GM18909 (cell line): ENCODE data around the gene NOL9.
"Not testable (repeated sequence)": the region's sequence is repeated elsewhere in the genome, so short reads cannot be mapped to it uniquely, and the experiment has no call there.

Experiments used
- ATAC-seq: cut with Tn5 transposase; IDR thresholded peaks from one replicate; pipeline ENCODE4 v1.9.1; 2021; ENCODE audit warnings: mild to moderate bottlenecking; ENCODE audit not compliant: unreplicated experiment, poor library complexity

NOL9 gene

DNA sequence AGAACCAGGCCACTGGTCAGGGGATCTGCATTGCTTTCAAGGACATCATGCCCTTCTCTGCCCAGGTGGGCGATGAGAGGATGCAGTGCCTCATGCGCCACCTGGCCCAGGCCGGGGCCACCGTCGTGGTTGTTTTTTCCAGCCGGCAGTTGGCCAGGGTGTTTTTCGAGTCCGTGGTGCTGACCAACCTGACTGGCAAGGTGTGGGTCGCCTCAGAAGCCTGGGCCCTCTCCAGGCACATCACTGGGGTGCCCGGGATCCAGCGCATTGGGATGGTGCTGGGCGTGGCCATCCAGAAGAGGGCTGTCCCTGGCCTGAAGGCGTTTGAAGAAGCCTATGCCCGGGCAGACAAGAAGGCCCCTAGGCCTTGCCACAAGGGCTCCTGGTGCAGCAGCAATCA lies 20.5 kb upstream of the NOL9 start:
- ATAC-seq = no peak

DNA sequence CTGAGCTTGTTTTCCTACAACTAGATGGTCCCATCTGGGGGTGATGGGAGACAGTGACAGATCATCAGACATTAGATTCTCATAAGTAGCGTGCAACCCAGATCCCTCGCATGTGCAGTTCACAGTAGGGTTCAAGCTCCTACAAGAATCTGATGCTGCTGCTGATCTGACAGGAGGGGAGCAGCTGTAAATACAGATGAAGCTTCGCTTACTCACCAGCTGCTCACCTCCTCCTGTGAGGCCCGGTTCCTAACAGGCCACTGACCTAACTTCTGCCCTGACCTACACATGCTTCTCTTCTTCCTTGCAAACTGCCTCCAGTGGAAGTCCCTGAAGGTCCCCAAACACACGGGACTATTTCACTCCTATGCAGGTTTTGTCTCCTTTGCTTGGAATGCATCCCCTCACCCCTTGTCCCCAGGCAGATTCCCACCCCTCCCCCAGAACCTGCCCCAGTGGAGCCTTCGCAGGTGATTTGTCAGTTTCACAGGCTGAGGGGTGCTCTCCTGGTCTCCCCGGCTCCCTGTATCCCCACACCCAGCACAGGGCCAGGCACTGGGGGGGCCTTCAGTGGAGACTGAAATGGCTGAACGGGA lies 19.8 kb upstream of the NOL9 start:
- ATAC-seq = no peak

DNA sequence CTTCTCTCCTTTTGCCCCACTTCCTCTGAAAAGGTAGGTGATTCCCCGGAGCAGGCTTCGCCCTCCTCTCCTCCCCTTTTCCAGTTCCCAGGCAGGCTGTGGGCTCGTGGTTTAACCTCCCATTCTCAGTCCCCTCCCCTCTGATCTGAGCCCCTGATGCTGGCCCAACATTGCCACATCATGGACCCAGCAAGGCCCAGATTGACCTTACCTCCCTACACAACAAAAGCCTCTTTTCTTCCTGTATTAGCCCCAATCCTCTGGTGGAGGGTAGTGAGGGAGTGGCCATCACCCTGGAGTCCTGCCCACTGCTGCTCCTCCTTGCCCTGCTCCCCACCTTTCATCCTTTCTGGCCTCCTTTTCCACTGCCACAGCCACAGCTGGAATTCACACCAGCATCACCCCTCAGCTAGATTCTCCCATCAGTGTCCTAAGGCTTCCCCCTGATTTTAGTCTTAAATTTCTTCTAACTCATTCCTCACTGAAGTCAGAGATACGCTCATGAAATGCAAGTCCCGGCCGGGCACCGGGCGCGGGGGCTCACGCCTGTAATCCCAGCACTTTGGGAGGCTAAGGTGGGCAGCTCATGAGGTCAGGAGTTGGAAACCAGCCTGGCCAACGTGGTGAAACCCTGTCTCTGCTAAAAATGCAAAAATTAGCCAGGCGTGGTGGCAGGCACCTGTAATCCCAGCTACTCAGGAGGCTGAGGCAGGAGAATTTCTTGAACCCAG lies 18.5 kb upstream of the NOL9 start:
- ATAC-seq = no peak

- ATAC-seq = no peak
These were observed 16.7 kb upstream of the NOL9 start for GRCh38 chr1:6570987-6571386.

DNA sequence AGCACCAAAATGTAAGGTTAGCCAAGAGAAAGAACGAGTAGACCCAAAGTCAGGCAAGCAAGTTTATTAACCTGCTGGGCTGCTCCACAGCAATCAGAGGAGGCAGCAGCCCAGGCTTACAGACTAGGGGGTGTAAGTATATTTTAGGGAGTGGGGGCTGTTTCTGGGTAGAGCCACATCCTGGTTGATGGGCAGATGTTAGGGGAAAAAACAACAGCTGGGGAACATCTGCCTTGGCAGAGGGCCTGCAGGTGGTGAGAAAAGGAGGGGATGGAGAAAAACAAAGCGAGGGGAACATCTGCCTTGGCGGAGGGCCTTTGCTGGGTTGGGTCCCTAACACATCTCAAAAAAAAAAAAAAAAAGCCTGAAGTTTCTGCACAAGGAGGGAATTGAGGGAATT lies 15.8 kb upstream of the NOL9 start:
- no peak for ATAC-seq

DNA sequence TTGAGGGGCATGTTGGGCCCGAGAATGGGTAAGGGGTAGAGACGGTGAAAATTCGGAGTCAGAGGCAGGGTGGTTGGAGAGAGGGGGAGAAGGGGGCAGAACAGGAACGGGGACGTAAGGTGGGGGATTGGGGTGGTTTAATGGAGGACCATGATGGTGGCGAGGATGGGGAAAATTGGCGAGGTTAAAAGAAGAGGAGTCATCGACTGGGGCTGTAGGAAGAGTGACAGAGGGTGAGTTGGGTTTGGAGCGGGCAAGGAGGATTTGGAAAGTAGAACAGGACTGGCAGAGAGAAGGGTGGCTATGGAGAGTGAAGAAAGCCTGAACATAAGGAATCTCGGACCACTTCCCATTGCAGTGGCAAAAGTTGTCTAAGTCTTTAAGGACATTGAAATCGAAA lies 14.7 kb upstream of the NOL9 start:
- no peak for ATAC-seq

DNA sequence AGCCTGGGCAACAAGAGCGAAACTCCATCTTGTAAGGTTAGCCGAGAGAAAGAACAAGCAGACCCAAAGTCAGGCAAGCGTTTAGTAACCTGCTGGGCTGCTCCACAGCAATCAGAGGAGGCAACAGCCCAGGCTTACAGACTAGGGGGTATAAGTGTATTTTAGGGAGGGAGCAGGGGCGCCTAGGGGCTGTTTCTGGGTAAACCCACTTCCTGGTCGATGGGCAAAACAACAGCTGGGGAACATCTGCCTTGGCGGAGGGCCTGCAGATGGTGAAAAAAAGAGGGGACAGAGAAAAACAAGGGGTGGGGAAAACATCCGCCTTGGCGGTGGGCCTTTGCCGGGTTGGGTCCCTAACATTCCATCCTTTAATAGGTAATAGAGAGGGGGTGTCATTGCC lies 6.0 kb upstream of the NOL9 start:
- no peak for ATAC-seq

DNA sequence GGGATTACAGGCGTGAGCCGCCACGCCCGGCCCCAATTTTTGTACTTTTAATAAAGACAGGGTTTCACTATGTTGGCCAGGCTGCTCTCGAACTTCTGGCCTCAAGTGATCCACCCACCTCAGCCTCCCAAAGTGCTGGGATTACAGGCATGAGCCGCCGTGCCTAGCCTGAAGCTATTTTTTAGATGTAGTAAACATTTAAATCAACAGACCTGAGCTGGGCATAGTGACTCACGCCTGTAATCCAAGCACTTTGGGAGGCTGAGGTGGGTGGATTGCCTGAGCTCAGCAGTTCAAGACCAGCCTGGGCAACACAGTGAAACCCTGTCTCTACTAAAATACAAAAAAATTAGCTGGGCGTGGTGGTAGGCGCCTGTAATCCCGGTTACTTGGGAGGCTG lies 4.8 kb upstream of the NOL9 start:
- ATAC-seq = not testable (repeated sequence)

- no peak for ATAC-seq
These were observed 3.3 kb upstream of the NOL9 start for GRCh38 chr1:6557597-6557996.

GRCh38 chr1:6554907-6555778 lies 830 bp upstream of the NOL9 start, which contains the start of gene TAS1R1:
Gene TAS1R1 (plus strand): TSS chr1:6555307. CDS start chr1:6555374, 67 bp downstream.
- no peak for ATAC-seq

DNA sequence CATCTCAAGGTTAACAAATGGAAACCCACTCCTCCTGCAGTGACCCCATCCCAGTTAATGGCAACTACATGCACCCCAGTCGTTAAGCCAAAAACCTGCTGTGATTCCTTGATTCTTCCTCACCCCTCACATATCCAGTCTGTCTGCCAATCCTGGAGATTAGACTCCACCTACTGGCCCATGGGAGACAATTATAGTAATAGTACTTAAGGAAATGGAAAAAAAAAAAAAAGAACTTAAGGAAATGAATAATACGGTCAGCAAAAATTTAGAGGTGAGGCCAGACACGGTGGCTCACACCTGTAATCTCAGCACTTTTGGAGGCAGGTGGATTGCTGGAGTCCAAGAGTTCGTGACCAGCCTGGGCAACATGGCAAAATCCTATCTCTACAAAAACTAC lies 7.0 kb downstream of the NOL9 start:
- no peak for ATAC-seq

DNA sequence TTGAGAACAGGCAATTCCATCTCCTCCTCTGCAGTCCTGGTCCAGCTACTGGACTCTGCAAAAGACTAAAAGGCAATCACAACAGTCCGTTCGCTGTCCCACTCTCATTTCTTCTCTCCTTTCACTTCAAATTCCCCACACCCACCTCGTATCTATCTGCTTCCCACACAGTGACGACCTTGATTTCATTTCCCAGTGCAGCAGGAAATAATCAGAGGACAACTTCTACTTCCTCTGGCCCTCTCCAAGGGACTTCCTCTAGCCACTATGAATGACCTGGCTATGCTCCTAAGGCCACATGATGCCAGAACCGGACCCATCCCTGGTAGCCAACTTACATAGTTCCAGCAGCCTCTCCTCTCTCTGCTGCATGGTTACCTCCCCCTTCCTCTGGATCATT lies 8.0 kb downstream of the NOL9 start:
- ATAC-seq = no peak

DNA sequence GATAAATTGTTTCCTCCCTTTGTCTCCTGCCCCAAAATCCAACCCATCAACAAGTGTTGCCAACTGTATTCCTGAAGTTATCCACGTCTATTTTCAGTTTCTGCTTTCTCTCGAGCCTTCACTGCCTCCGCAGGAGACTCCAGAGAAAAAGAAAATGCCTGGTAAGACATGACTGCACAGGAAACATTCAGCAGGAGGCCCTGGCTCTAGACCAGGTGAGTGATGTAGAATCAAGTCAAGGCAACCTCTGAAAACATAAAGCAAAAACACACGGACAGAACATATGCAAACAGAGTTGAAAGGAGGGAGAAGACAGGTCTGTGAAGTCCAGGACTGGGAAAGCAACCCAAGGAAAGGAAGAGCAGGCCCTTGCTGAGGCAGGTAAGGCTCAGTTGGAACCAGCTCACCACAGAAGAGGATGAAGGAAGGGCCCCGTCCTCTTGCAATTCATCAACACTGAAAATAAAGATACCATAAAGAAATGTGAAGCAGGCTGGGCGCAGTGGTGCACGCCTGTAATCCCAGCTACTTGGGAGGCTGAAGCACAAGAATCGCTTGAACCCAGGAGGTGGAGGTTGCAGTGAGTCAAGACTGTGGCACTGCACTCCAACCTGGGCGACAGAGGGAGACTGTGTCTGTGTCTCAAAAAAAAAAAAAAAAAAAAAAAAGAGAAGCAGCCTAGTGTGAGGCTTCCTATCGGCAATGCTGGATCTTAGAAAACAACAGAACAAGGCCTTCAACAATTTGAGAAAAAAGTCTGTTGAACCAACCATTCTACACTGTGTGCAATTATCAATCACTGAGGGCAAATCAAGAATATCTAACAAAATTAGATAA lies 8.8 kb downstream of the NOL9 start:
- ATAC-seq = no peak

DNA sequence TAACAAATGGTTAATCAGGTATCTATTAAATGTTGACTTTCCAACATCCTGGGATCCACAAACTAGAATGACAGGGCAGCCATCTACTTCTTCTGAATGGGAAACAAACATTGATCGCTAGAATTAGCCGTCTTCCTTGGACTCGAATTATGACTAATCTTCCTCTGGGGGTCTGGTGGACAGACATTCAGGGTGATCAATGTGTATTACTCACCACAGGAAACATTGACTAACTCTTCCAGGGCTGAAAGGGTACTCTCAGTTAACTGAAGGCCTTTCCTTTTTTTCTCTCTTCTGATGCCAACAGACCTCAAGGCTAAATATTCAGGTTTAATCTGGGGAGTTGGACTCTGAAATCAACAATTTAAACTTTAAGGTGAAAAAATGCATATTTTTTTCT lies 9.5 kb downstream of the NOL9 start:
- no peak for ATAC-seq

- ATAC-seq = no peak
These were observed 15.4 kb downstream of the NOL9 start for GRCh38 chr1:6538956-6539355.

- ATAC-seq = no peak
These were observed 18.0 kb downstream of the NOL9 start for GRCh38 chr1:6536291-6536690.

GRCh38 chr1:6535214-6535613 lies 19.1 kb downstream of the NOL9 start:
- no peak for ATAC-seq

DNA sequence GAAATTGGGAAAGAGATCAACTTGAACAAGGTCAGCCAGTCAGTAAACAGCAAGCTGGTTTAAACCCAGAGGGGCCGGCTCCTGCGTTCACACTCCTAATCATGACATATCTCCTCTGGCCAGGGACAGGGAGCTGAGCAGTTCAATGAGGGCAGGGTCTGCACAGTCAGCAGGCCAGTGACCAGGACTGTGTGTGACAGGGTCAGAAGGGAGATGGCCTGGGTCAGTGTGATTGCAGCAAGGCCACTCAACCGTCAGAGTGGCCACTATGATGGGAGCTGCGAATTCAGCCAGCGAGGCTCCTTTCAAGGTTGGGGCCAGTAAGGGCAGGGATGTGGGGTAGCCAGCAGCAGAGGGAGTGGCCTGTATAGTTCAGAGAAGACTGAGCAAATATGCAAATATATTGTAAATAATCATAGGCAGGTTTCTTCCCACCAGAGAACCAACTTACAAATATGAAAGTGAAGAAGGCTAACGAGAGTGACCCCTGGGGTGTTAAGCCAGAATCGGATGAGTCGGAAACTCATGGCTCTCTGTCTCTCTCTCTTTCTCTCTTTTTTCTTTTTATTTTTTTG lies 20.0 kb downstream of the NOL9 start:
- no peak for ATAC-seq

DNA sequence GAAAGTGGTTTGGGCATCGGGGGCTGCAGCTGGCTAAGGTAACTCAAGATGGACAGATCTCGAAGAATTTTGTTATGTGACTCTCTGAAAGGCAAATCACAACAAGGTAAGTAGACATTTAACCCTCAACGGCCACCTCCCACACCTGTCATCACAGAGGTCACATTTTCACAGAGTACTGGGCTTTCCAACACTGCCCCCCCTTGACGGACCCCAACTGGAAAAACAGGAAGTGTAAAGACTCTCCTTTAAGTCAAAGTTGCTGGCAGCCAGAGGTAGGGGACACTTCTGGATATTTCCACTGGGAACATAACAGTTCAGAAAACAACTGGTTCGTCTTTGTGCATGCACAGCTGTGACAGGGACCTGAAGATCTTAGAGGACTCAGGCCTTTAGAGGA lies 22.3 kb downstream of the NOL9 start:
- ATAC-seq = no peak

GRCh38 chr1:6530504-6531160 lies 23.7 kb downstream of the NOL9 start:
- ATAC-seq = no peak
